GM18858 (cell line): ENCODE data around the gene ITIH1.

ENCODE experiments used
- ATAC-seq: cut with Tn5 transposase; IDR thresholded peaks from one replicate; pipeline ENCODE4 v1.9.1; 2021; ENCODE audit not compliant: unreplicated experiment

Gene ITIH1

GRCh38 chr3:52838561-52839267, 61.3 kb downstream of the ITIH1 start:
- no peak for ATAC-seq

GRCh38 chr3:52839268-52839575, 61.8 kb downstream of the ITIH1 start:
- no peak for ATAC-seq

- no peak for ATAC-seq
Observed at GRCh38 chr3:52839892-52840545, 62.6 kb downstream of the ITIH1 start.

GRCh38 chr3:52841211-52841980, 64.0 kb downstream of the ITIH1 start:
- ATAC-seq, result no peak
